Keratinocyte (primary cell): ENCODE data around the gene EXOC4.

Experiments
- EZH2 ChIP-seq: IDR thresholded peaks from one replicate; pipeline ENCODE4 v1.6.1; 2012; ENCODE audit warnings: inconsistent platforms, mild to moderate bottlenecking, low read length, moderate library complexity
- TF ChIP-seq, protein P1 (sequence below), 3 experiments: IDR thresholded peaks in 1 of 3; conservative IDR thresholded peaks in 1 of 3; optimal IDR thresholded peaks in 1 of 3; 2 replicates in 2 of 3; 3 replicates in 1 of 3; pipeline versions ENCODE3 to v1.5.1; 2011; ENCODE audit warnings: low read length in 3 of 3, mild to moderate bottlenecking in 3 of 3, moderate library complexity in 2 of 3, control low read depth in 1 of 3, inconsistent platforms in 1 of 3; ENCODE audit not compliant: insufficient read depth in 2 of 3; ENCODE audit errors: extremely low read depth in 1 of 3

DNA sequence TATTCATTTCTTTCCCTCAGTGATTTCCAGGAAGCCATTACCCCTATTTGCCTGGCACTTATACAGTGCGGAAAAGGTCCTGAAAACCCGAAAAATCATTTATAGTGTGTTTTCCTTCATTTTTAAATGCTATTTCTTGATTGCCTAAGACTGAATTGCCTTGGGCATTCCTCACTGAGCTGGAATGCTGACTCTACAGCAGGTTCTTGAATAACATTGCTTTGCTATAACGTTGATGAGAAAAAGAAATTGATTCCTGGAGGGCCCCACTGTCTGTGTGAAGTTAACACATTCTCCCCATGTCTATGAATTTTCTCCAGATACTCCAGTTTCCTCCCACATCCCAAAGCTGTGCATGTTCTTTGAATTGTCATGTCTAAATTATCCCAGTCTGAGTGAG is 308.5 kb downstream of the EXOC4 start:
- TF ChIP-seq, protein P1, sequence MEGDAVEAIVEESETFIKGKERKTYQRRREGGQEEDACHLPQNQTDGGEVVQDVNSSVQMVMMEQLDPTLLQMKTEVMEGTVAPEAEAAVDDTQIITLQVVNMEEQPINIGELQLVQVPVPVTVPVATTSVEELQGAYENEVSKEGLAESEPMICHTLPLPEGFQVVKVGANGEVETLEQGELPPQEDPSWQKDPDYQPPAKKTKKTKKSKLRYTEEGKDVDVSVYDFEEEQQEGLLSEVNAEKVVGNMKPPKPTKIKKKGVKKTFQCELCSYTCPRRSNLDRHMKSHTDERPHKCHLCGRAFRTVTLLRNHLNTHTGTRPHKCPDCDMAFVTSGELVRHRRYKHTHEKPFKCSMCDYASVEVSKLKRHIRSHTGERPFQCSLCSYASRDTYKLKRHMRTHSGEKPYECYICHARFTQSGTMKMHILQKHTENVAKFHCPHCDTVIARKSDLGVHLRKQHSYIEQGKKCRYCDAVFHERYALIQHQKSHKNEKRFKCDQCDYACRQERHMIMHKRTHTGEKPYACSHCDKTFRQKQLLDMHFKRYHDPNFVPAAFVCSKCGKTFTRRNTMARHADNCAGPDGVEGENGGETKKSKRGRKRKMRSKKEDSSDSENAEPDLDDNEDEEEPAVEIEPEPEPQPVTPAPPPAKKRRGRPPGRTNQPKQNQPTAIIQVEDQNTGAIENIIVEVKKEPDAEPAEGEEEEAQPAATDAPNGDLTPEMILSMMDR (optimal IDR thresholded peaks at IDR 0.05 in 1 of 3, IDR thresholded peaks at IDR 0.05 in 1 of 3, conservative IDR thresholded peaks at IDR 0.05 in 1 of 3; ENCODE audit: extremely low read depth in 1 of 3, insufficient read depth in 2 of 3, low read length in 3 of 3) = no peak
- no peak for TF ChIP-seq EZH2
